Loucy (cell line): ENCODE results near the gene PPP1R12B.
"Not testable (repeated sequence)": the region's sequence is repeated elsewhere in the genome, so short reads cannot be mapped to it uniquely, and the experiment has no call there.

Experiments
- CTCF ChIP-seq: fragments of 200-600 bp; sonication (generic); conservative IDR thresholded peaks from 2 replicates; pipeline ENCODE4 v1.5.1; 2014; ENCODE audit warnings: mild to moderate bottlenecking, antibody characterized with exemption, low read length
- EZH2phosphoT487 ChIP-seq: fragments of 200-600 bp; IDR thresholded peaks from 2 replicates; pipeline ENCODE4 v1.6.1; 2018; ENCODE audit warnings: antibody characterized with exemption, mild to moderate bottlenecking, moderate library complexity, borderline replicate concordance

DNA sequence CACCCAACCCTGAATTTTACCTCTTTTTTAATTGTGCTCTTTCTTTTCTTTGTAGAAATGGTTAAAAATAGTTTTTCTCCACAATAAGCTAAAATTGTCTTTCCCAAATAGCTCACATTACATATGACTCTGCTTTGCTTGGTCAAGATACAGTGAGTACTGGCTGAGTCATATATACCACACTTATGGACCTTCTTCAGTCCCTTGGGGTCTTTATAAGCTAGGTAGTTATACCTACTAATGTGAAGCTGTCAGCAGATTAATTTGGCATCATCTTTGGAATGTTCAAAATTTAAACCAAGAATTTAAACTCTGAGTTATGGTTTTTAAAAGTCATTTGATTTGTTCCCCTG, 111.6 kb downstream of the PPP1R12B start:
- not testable (repeated sequence) for TF ChIP-seq CTCF, EZH2phosphoT487
